Heart right ventricle (tissue), 16 donors: ENCODE results near the gene SGSM2. TPM values are rescaled to one million over a fixed set of nuclear protein-coding genes. Genes with fewer than 3 reads are reported as not detected.

Source experiments
- ATAC-seq, 8 donors: fragments of 200-7000 bp; cut with Tn5 transposase; one replicate each; pipeline ENCODE4 v1.9.1; 2020; ENCODE audit warnings: mild to moderate bottlenecking in 8 of 8, moderate library complexity in 8 of 8, moderate number of reproducible peaks in 1 of 8
- DNase-seq, 2 donors: peaks; one replicate each; pipeline ENCODE4 v3.0.0-alpha.2; 2020
- H3K27ac ChIP-seq, 10 donors: fragments of 200-600 bp; sonication (generic) in 2 of 10; one replicate each; pipeline versions ENCODE4 v1.5.0 to v1.8.0; 2020 to 2022; ENCODE audit warnings: mild to moderate bottlenecking in 3 of 10
- H3K27me3 ChIP-seq, 7 donors: fragments of 200-600 bp; one replicate each; pipeline ENCODE4 v1.8.0; 2021 to 2022; ENCODE audit warnings: mild to moderate bottlenecking in 2 of 7
- H3K36me3 ChIP-seq, 9 donors: fragments of 200-600 bp; sonication (generic) in 1 of 9; one replicate each; pipeline versions ENCODE4 v1.5.0 to v1.8.0; 2020 to 2022; ENCODE audit warnings: mild to moderate bottlenecking in 2 of 9
- H3K4me1 ChIP-seq, 9 donors: fragments of 200-600 bp; sonication (generic) in 1 of 9; one replicate each; pipeline versions ENCODE4 v1.5.0 to v1.8.0; 2020 to 2022; ENCODE audit warnings: mild to moderate bottlenecking in 4 of 9
- H3K4me3 ChIP-seq, 10 donors: fragments of 200-600 bp; sonication (generic) in 2 of 10; one replicate each; pipeline versions ENCODE4 v1.5.0 to v1.8.0; 2020 to 2022; ENCODE audit warnings: mild to moderate bottlenecking in 7 of 10, moderate library complexity in 2 of 10
- H3K9me3 ChIP-seq, 11 donors: fragments of 200-600 bp in 10 of 11; sonication (generic) in 2 of 11; one replicate each; pipeline versions ENCODE4 v1.5.0 to v1.8.0; 2013 to 2022; ENCODE audit warnings: mild to moderate bottlenecking in 2 of 11, control low read depth in 1 of 11, moderate library complexity in 1 of 11
- WGBS, 2 donors: extraction: QIAGEN DNeasy Blood & Tissue Kit; methylation state at CpG; one replicate each; pipeline ENCODE4 v1.1.7; 2013; ENCODE audit warnings: inconsistent platforms in 1 of 2; 5-methylcytosine and 5-hydroxymethylcytosine counted together
- intact Hi-C, 10 donors: fragments of 100-400 bp; cut with DNase I; formaldehyde crosslinking; loops; one replicate each; pipeline versions ENCODE4 v1.11.1 to v1.14.2; 2022
- polyA plus RNA-seq, 2 donors: library from polyadenylated mRNA; stranded (reverse); fragments of 200-250 nt; gene quantifications; one replicate each; pipeline ENCODE4 v1.2.3, GENCODE V29; 2013
- total RNA-seq, 10 donors: library from RNA; stranded (reverse); fragmentation: NEBNext Ultra II Directional in 3 of 10; extraction: Animal tissue kit (Norgen Biotek cat#: 25700) in 3 of 10; gene quantifications; one replicate each; pipeline versions ENCODE4 v1.2.1 to v1.2.4, GENCODE V29; 2021 to 2023
- TF ChIP-seq, protein P1 (sequence below), 9 donors: fragments of 200-600 bp; sonication (generic) in 2 of 9; IDR thresholded peaks; one replicate each; pipeline versions ENCODE4 v1.5.0 to v1.8.0; 2021 to 2022; ENCODE audit warnings: antibody characterized with exemption in 9 of 9, mild to moderate bottlenecking in 5 of 9, moderate library complexity in 1 of 9
- donor health status: Arrhythmogenic right ventricular cardiomyopathy.
- donor health status: ischemic (EF 13 %, LVEDD 7.1; RV severe dilation, severe dysfunction).
- donor health status: healthy with polysubstance abuse.
- donor health status: DM: no; HTN: yes; CAD: no.
- donor health status: DM: no; HTN: no; CAD: no.
- donor health status: ischemic (EF 25% LVEDD 6.9; RV normal size, moderate dysfunction).
- donor health status: ischemic (EF 25% LVEDD 5.7; RV mildly dilated, moderate dysfunction).
- donor health status: healthy.
- donor health status: DM: yes; HTN: yes; CAD: no.
- donor health status: Ischemic cardiomyopathy.
- donor health status: ischemic (EF 35%, LVEDD 5.7; RV mildly dilated, moderate dysfunction).
- donor health status: nonischemic (EF 11% LVEDD 7.7; RV severe dilation, severe dysfunction).
- donor health status: DM: yes; HTN: yes; CAD: no.
- donor health status: PGD.
- donor health status: ischemic (EF 29% LVEDD 5.4; RV normal size, mild dysfunction).
- donor health status: nonischemic (EF 23%, LVEDD 6.1; RV moderate dilation, normal function).

The SGSM2 gene
- total and polyA plus RNA-seq, 12 donors: 21.0 to 75.1 (median 27.0) TPM

DNA sequence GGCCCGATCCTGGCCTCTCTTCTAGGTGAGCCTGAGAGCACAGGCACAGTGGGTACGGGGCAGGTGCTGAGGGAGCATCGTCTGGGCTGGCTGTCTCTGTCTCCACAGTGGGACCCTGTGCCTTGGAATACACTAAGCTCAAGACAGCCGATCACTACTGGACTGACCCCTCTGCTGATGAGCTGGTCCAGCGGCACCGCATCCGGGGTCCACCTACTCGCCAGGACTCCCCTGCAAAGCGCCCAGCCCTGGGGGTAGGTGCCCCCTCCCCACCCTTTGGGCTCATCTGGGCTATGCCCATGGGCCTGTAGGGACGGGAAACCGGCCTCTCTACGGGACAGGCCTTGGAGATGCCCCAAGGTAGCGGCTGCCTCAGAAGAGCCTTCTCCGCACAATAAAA, 25.6 kb downstream of the SGSM2 start:
- peaks cover 8 to 31% (median 23%) of the 10 kb centered on the region in 9 donors for H3K4me1 ChIP-seq
- TF ChIP-seq, protein P1, sequence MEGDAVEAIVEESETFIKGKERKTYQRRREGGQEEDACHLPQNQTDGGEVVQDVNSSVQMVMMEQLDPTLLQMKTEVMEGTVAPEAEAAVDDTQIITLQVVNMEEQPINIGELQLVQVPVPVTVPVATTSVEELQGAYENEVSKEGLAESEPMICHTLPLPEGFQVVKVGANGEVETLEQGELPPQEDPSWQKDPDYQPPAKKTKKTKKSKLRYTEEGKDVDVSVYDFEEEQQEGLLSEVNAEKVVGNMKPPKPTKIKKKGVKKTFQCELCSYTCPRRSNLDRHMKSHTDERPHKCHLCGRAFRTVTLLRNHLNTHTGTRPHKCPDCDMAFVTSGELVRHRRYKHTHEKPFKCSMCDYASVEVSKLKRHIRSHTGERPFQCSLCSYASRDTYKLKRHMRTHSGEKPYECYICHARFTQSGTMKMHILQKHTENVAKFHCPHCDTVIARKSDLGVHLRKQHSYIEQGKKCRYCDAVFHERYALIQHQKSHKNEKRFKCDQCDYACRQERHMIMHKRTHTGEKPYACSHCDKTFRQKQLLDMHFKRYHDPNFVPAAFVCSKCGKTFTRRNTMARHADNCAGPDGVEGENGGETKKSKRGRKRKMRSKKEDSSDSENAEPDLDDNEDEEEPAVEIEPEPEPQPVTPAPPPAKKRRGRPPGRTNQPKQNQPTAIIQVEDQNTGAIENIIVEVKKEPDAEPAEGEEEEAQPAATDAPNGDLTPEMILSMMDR (IDR thresholded peaks at IDR 0.05): no peak
- H3K4me3 ChIP-seq: no peak overlapping the region
- no peaks in the 10 kb centered on the region for H3K9me3 ChIP-seq
- intact Hi-C loops: loop anchor here in 2 of 10 donors (10.0 kb wide), 1 partner anchor 52 kb away; no protein-coding TSS in a partner anchor
- peaks cover 0 to 63% (median 5%) of the 10 kb centered on the region in 9 donors for H3K36me3 ChIP-seq
- DNase-seq (no peak), ATAC-seq (no peak)
- no peak overlapping the region for H3K27ac ChIP-seq
- no peaks in the 10 kb centered on the region for H3K27me3 ChIP-seq
- 96 to 98% methylated on average over 14 of the region's 14 CpGs for WGBS, 2 donors

DNA sequence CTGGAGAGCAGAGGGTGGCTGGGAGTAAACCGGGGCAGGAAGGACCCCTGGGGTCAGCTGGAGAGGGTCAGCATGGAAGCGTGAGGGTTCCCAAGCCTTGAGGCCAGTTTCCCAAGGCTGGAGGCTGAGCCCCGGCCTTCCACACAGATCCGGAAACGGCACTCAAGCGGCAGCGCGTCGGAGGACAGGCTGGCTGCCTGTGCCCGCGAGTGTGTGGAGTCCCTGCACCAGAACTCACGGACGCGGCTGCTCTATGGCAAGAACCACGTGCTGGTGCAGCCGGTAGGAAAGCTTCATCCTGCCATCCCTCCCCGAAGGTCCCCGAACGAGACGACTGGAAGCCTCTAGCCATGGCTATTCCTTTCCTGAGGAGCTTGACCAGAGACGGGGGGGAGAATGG, 26.0 kb downstream of the SGSM2 start:
- ATAC-seq (no peak), DNase-seq (no peak)
- WGBS, 2 donors: 95% methylated on average over 21 of the region's 21 CpGs
- Histone ChIP-seq H3K27ac (no peak overlapping the region), H3K36me3 (peaks cover 0 to 63% (median 5%) of the 10 kb centered on the region in 9 donors), H3K27me3 (no peaks in the 10 kb centered on the region), H3K4me3 (no peak overlapping the region), H3K4me1 (peaks cover 12 to 36% (median 28%) of the 10 kb centered on the region in 9 donors), H3K9me3 (no peaks in the 10 kb centered on the region)
- TF ChIP-seq, protein P1 (IDR thresholded peaks at IDR 0.05): no peak
- intact Hi-C loops: loop anchor here in 2 of 10 donors (10.0 kb wide), 1 partner anchor 51 kb away; no protein-coding TSS in a partner anchor

DNA sequence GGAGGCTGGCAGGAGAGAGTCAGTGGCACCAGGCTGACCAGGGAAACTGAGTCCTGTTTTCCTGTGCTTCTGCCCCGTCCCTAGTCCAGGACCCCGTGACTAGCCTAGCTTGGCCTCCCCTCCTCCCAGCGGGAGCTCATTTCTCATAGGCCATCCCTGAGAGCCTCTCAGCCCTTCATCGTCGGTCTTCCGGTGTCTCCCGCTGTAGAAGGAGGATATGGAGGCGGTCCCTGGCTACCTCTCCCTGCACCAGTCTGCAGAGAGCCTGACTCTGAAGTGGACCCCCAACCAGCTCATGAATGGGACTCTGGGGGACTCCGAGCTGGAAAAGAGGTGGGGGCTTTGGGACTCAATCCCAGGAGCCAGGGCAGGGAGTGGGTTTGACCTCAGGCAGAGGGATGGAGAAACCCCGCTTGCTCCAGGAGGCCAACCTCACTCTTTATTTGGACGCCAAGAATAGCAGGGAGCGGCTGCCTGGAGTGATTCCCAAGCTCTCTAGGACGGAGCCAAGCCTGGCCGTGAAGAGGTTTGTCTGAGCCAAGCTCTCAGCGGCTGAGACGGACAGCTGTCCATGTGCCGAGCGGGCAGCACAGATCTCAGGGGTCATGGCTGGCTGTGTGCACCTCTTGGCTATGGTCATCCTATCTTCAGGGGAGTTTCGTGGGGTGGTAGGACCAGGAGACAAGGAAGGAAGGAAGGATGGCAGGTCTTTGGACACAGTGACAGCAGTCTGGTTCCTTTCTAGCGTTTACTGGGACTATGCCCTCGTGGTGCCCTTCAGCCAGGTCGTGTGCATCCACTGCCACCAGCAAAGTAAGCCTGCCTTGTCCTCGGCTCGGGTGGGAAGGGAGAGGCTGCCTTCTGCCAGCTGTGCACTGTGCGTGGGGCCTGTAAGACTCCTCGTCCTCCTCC, 26.8 kb downstream of the SGSM2 start:
- Histone ChIP-seq H3K4me1 (peaks cover 20 to 43% (median 36%) of the 10 kb centered on the region in 9 donors), H3K27me3 (no peaks in the 10 kb centered on the region), H3K4me3 (no peak overlapping the region), H3K27ac (peak overlapping the region in 9 of 10 donors; percentile 13 to 64 (median 44)), H3K9me3 (no peaks in the 10 kb centered on the region), H3K36me3 (peaks cover 0 to 63% (median 5%) of the 10 kb centered on the region in 9 donors)
- intact Hi-C loops: loop anchor here in 2 of 10 donors (10.0 kb wide), 1 partner anchor 51 kb away; no protein-coding TSS in a partner anchor
- WGBS, 2 donors: 36 to 46% methylated on average over 26 of the region's 26 CpGs
- DNase-seq: peak; percentile 63 to 65
- peak; percentile 42 to 81 (median 71) for ATAC-seq
- TF ChIP-seq, protein P1 (IDR thresholded peaks at IDR 0.05): no peak

GRCh38 chr17:2364763-2365116, 27.4 kb downstream of the SGSM2 start:
- no peaks in the 10 kb centered on the region for H3K27me3 ChIP-seq
- H3K27ac ChIP-seq: peak overlapping the region in 9 of 10 donors; percentile 13 to 64 (median 44)
- no peaks in the 10 kb centered on the region for H3K9me3 ChIP-seq
- TF ChIP-seq, protein P1 (IDR thresholded peaks at IDR 0.05): no peak
- ATAC-seq: no peak
- H3K4me1 ChIP-seq: peaks cover 20 to 50% (median 39%) of the 10 kb centered on the region in 9 donors
- DNase-seq: peak in 1 of 2 donors; percentile 5
- H3K36me3 ChIP-seq: peaks cover 0 to 63% (median 5%) of the 10 kb centered on the region in 9 donors
- 83 to 84% methylated on average over 12 of the region's 12 CpGs for WGBS, 2 donors
- H3K4me3 ChIP-seq: no peak overlapping the region
- intact Hi-C loops: loop anchor here in 2 of 10 donors (10.0 kb wide), 1 partner anchor 50 kb away; no protein-coding TSS in a partner anchor
